CD14-positive monocyte (primary cell): ENCODE results near the gene GPR39. TPM values are rescaled to one million over a fixed set of nuclear protein-coding genes. Genes with fewer than 3 reads are reported as not detected.

Experiments used
- DNase-seq, 3 donors: peaks; one replicate each; pipeline ENCODE4 v3.0.0-alpha.2; 2011 to 2022
- H2AFZ ChIP-seq: 2 replicates; pipeline ENCODE4 v1.6.0; 2012; ENCODE audit warnings: mild to moderate bottlenecking, low read depth, low read length, inconsistent platforms; ENCODE audit not compliant: insufficient read depth, poor library complexity, severe bottlenecking
- H3K27ac ChIP-seq, 2 donors: 1 replicate in 1 of 2; 2 replicates in 1 of 2; pipeline ENCODE4 v1.5.1; 2012 to 2013; ENCODE audit warnings: low read length in 2 of 2, control low read depth in 1 of 2, inconsistent platforms in 1 of 2, low read depth in 1 of 2, mild to moderate bottlenecking in 1 of 2
- H3K27me3 ChIP-seq, 2 donors: one replicate each; pipeline versions ENCODE4 v1.6.0 to v1.6.1; 2011 to 2013; ENCODE audit warnings: low read length in 2 of 2; ENCODE audit not compliant: control insufficient read depth in 2 of 2, insufficient read depth in 2 of 2
- H3K36me3 ChIP-seq, 2 donors: replicated peaks in 1 of 2; 1 replicate in 1 of 2; 2 replicates in 1 of 2; pipeline versions ENCODE4 v1.5.1 to v1.6.1; 2012 to 2013; ENCODE audit warnings: low read length in 2 of 2, control low read depth in 1 of 2, inconsistent platforms in 1 of 2, mild to moderate bottlenecking in 1 of 2; ENCODE audit not compliant: insufficient read depth in 2 of 2, control insufficient read depth in 1 of 2
- H3K4me1 ChIP-seq, 2 donors: 1 replicate in 1 of 2; 2 replicates in 1 of 2; pipeline versions ENCODE4 v1.5.1 to v1.6.1; 2012 to 2013; ENCODE audit warnings: low read length in 2 of 2, control low read depth in 1 of 2, inconsistent platforms in 1 of 2, mild to moderate bottlenecking in 1 of 2, moderate library complexity in 1 of 2; ENCODE audit not compliant: insufficient read depth in 2 of 2, control insufficient read depth in 1 of 2
- H3K4me2 ChIP-seq: replicated peaks from 2 replicates; pipeline ENCODE3; 2012; ENCODE audit warnings: low read length, moderate library complexity, mild to moderate bottlenecking; ENCODE audit not compliant: poor library complexity, severe bottlenecking; ENCODE audit errors: extremely low read depth
- H3K4me3 ChIP-seq, 3 experiments: fragments of 200-600 bp in 1 of 3; sonication (generic) in 1 of 3; replicated peaks in 1 of 3; 1 replicate in 2 of 3; 2 replicates in 1 of 3; pipeline ENCODE4 v1.5.1; 2011 to 2013; ENCODE audit warnings: low read length in 3 of 3, mild to moderate bottlenecking in 3 of 3, control low read depth in 2 of 3, low read depth in 2 of 3, inconsistent platforms in 1 of 3, moderate library complexity in 1 of 3
- H3K79me2 ChIP-seq: 2 replicates; pipeline ENCODE4 v1.6.0; 2012; ENCODE audit warnings: mild to moderate bottlenecking, control low read depth, inconsistent platforms, low read length, moderate library complexity; ENCODE audit not compliant: insufficient read depth
- H3K9ac ChIP-seq: 2 replicates; pipeline ENCODE4 v1.6.0; 2017; ENCODE audit warnings: low read length, mild to moderate bottlenecking; ENCODE audit not compliant: insufficient read depth, poor library complexity, severe bottlenecking
- H3K9me3 ChIP-seq, 2 donors: replicated peaks in 1 of 2; 1 replicate in 1 of 2; 2 replicates in 1 of 2; pipeline versions ENCODE4 v1.5.1 to v1.6.1; 2012 to 2013; ENCODE audit warnings: low read length in 2 of 2, control low read depth in 1 of 2; ENCODE audit not compliant: control insufficient read depth in 1 of 2, insufficient read depth in 1 of 2
- H4K20me1 ChIP-seq: 2 replicates; pipeline ENCODE4 v1.6.0; 2012; ENCODE audit warnings: mild to moderate bottlenecking, low read length, control low read depth, moderate library complexity; ENCODE audit not compliant: insufficient read depth
- H3K27ac Mint-ChIP-seq, 7 donors: one replicate each; pipeline ENCODE4 v1.8.0; 2020; ENCODE audit warnings: mild to moderate bottlenecking in 7 of 7, mixed read lengths in 7 of 7, moderate library complexity in 6 of 7, inconsistent platforms in 2 of 7
- H3K27me3 Mint-ChIP-seq, 3 donors: one replicate each; pipeline ENCODE4 v1.8.0; 2021 to 2022; ENCODE audit warnings: low read depth in 3 of 3, mild to moderate bottlenecking in 3 of 3, mixed read lengths in 3 of 3, moderate library complexity in 3 of 3, inconsistent platforms in 1 of 3
- H3K36me3 Mint-ChIP-seq, 2 donors: one replicate each; pipeline ENCODE4 v1.8.0; 2020; ENCODE audit warnings: mixed read lengths in 2 of 2, inconsistent platforms in 1 of 2, mild to moderate bottlenecking in 1 of 2
- H3K4me1 Mint-ChIP-seq: one replicate; pipeline ENCODE4 v1.8.0; 2020; ENCODE audit warnings: mild to moderate bottlenecking, mixed read lengths
- H3K4me3 Mint-ChIP-seq, 2 donors: one replicate each; pipeline ENCODE4 v1.8.0; 2020; ENCODE audit warnings: mild to moderate bottlenecking in 2 of 2, mixed read lengths in 2 of 2, moderate library complexity in 1 of 2
- H3K9me3 Mint-ChIP-seq, 7 donors: one replicate each; pipeline ENCODE4 v1.8.0; 2020 to 2022; ENCODE audit warnings: mixed read lengths in 7 of 7, mild to moderate bottlenecking in 6 of 7, moderate library complexity in 6 of 7, inconsistent platforms in 2 of 7
- WGBS: methylation state at CpG from one replicate; pipeline ENCODE4 v1.1.5; 2013; ENCODE audit warnings: missing lambda C conversion rate; ENCODE audit not compliant: insufficient coverage; 5-methylcytosine and 5-hydroxymethylcytosine counted together
- intact Hi-C, 2 donors: fragments of 100-400 bp; cut with micrococcal nuclease; formaldehyde crosslinking; loops; one replicate each; pipeline versions ENCODE4 v1.15.0 to v1.15.1; 2023
- polyA plus RNA-seq, 3 donors: library from polyadenylated mRNA; depleted of rRNA in 1 of 3; unstranded in 2 of 3; stranded (reverse) in 1 of 3; fragments of 300-500 nt in 2 of 3; fragments of >200 nt in 1 of 3; fragmentation: Illumina TruSeq in 2 of 3; gene quantifications; 1 replicate in 2 of 3; 2 replicates in 1 of 3; pipeline ENCODE4 v1.2.3, GENCODE V29; 2012 to 2021
- TF ChIP-seq, protein P1 (sequence below): fragments of 200-600 bp; IDR thresholded peaks from one replicate; pipeline ENCODE4 v1.8.0; 2022; ENCODE audit warnings: antibody characterized with exemption, mild to moderate bottlenecking

The GPR39 gene
- polyA plus RNA-seq, 3 donors = 0.12 TPM; not detected in 2

DNA sequence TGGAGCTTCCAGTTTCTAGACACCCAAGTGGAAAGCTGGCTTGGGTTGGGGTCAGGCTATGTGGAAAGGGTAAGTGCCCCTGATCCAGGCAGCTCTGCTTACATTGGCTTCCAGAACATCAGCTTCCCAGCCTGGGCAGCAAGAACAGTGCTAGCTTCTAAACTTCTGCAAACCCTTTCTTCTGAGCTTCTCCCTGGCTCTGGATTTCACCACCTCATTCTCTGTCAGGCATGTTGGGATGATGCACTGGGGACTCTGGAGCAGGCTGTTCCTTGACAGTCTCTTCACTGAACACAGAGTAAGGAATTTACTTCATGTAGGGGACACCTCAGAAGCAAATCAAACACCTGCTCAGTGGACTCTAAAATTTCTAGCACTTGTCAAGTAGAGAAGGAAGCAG, 180.6 kb downstream of the GPR39 start:
- TF ChIP-seq, protein P1, sequence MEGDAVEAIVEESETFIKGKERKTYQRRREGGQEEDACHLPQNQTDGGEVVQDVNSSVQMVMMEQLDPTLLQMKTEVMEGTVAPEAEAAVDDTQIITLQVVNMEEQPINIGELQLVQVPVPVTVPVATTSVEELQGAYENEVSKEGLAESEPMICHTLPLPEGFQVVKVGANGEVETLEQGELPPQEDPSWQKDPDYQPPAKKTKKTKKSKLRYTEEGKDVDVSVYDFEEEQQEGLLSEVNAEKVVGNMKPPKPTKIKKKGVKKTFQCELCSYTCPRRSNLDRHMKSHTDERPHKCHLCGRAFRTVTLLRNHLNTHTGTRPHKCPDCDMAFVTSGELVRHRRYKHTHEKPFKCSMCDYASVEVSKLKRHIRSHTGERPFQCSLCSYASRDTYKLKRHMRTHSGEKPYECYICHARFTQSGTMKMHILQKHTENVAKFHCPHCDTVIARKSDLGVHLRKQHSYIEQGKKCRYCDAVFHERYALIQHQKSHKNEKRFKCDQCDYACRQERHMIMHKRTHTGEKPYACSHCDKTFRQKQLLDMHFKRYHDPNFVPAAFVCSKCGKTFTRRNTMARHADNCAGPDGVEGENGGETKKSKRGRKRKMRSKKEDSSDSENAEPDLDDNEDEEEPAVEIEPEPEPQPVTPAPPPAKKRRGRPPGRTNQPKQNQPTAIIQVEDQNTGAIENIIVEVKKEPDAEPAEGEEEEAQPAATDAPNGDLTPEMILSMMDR = no peak
- Histone ChIP-seq H3K9ac (no peak overlapping the region), H3K4me3 (no peak overlapping the region), H3K9me3 (peaks cover 4 to 6% of the 10 kb centered on the region in 2 donors), H3K4me2 (no peak overlapping the region), H3K79me2 (no peaks in the 10 kb centered on the region), H3K27ac (no peak overlapping the region), H3K27me3 (peaks cover 0 to 6% of the 10 kb centered on the region in 2 donors), H3K36me3 (no peaks in the 10 kb centered on the region), H3K4me1 (no peaks in the 10 kb centered on the region), H4K20me1 (no peaks in the 10 kb centered on the region), H2AFZ (no peak overlapping the region)
- DNase-seq = no peak
- Mint-ChIP-seq H3K36me3 (no peaks in the 10 kb centered on the region), H3K4me3 (no peak overlapping the region), H3K27me3 (peaks cover 2 to 34% (median 11%) of the 10 kb centered on the region in 3 donors), H3K27ac (no peak overlapping the region), H3K4me1 (no peaks in the 10 kb centered on the region), H3K9me3 (peaks cover 2 to 18% (median 9%) of the 10 kb centered on the region in 7 donors)
- intact Hi-C loops = no loop called here

DNA sequence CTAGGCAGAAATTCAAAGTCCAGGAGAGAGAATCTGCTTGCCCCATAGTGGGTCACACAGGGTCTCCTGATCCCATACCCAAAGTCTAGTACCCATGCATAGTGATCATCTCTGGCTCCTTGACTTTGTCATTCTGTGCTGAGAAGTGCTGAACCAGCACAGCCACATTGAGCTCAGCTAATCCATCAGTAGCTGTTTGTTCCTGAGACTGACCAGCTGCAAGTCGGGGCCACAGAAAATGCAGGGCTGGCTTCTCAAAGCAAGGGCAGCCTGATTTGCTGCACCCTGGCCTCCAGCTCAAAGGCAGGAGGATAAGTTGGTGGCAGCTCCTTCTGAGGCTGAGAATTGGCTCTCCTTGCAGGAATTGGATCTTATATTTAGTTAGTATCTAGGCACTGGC, 181.2 kb downstream of the GPR39 start:
- 100% methylated on average over 1 of the region's 1 CpG for WGBS
- H3K27me3 Mint-ChIP-seq = peaks cover 2 to 38% (median 14%) of the 10 kb centered on the region in 3 donors

More for the DNA sequence above, 181.2 kb downstream of the GPR39 start:
- Histone ChIP-seq H3K9ac (no peak overlapping the region), H3K4me3 (no peak overlapping the region), H2AFZ (no peak overlapping the region), H4K20me1 (no peaks in the 10 kb centered on the region), H3K36me3 (no peaks in the 10 kb centered on the region), H3K27me3 (peaks cover 0 to 6% of the 10 kb centered on the region in 2 donors), H3K9me3 (peaks cover 4 to 6% of the 10 kb centered on the region in 2 donors), H3K27ac (no peak overlapping the region), H3K4me1 (no peaks in the 10 kb centered on the region), H3K79me2 (no peaks in the 10 kb centered on the region), H3K4me2 (no peak overlapping the region)
- H3K27ac Mint-ChIP-seq = no peak overlapping the region
- no peaks in the 10 kb centered on the region for H3K4me1 Mint-ChIP-seq
- intact Hi-C loops = no loop called here
- TF ChIP-seq, protein P1 = no peak
- H3K9me3 Mint-ChIP-seq = peaks cover 2 to 18% (median 6%) of the 10 kb centered on the region in 7 donors
- no peaks in the 10 kb centered on the region for H3K36me3 Mint-ChIP-seq
- no peak for DNase-seq
- H3K4me3 Mint-ChIP-seq = no peak overlapping the region
